Stimulated activated CD4-positive, alpha-beta T cell treated with anti-CD3 and anti-CD28 coated beads, Interleukin-4, amount 100 ng/mL, for 1 hour (primary cell): ENCODE measurements around the gene NLN.

Experiments
- DNase-seq: peaks from one replicate; pipeline ENCODE4 v3.0.0-alpha.2; 2020

Gene NLN

DNA sequence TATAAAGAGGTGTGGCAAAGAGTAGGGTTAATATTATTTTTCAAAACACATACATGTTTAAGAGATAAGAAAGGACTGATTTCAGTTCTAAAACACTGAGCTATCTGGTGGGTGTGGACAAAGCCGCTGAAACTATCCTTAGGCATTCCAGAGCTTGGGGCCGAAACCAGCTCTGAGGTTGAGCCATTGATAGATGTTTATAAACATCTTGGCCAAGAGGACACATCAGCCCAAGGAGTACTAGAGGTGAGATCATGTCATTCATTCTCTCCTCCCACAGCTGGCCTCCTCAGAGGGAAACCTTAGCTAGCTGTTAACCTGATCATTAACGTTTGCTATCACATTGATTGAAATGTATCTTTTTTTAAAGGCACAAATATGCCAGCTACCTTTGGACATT is 89.9 kb downstream of the NLN start:
- DNase-seq, result no peak

GRCh38 chr5:65812648-65813047 is 90.6 kb downstream of the NLN start:
- DNase-seq, result no peak

DNA sequence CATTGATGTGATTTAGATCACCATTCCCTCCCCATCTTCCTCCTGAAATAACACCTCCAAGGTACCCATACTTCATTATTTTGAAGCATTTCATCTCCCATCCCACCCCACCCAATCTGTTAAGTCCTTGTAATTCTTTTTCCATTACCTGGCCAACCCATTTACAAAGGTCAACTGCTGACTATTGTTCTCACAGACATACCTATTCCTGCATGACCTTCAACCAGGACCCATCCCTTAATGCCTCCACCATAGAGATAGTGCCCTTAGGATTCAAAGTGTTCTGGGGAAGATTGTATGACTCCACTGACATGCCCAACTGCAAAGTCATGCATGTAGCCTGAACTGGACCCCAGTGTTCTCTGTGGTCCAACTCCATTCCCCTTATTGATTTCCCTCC is 91.2 kb downstream of the NLN start:
- DNase-seq, result no peak

- DNase-seq, result no peak
Measured at GRCh38 chr5:65815161-65815560, 93.2 kb downstream of the NLN start.

GRCh38 chr5:65816729-65817128 is 94.7 kb downstream of the NLN start:
- no peak for DNase-seq

DNA sequence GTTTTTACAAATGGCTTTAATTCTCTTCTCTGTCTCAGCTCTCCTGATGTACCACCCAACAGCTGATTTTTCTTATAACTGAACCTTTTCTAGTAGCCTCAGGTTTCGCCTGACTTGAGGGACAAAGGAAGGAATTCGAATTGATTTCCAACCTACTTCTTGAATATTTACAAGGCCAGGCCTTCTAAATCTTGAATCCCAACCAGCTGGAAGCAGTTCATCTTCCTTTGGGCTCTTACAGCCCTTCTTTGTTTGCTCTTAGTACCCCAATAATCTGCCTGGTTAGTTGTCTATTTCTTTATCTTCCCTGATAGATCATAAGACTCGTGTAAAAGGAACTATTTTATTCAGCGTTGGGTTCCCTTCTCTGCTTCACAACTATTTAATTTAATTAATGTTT is 95.9 kb downstream of the NLN start:
- no peak for DNase-seq

DNA sequence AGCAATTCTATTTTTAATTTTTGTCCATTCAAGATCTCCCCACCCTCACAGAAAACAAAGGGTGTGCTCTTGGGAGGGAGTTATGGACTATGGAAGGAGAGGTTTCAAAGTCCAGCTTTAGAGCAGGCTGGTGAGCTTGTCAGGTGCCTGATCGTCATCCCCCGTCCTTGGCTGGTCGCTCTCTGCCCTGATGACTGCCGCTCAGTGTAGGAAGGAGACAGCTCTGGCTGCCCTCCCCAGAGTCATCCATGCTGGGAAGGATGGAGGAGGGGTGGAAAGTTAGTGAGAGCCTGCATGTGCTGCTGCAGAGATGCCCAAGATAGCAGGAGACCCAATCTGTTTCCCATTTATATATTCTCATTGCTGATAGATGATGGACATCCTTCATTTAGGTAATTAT is 96.6 kb downstream of the NLN start:
- no peak for DNase-seq

DNA sequence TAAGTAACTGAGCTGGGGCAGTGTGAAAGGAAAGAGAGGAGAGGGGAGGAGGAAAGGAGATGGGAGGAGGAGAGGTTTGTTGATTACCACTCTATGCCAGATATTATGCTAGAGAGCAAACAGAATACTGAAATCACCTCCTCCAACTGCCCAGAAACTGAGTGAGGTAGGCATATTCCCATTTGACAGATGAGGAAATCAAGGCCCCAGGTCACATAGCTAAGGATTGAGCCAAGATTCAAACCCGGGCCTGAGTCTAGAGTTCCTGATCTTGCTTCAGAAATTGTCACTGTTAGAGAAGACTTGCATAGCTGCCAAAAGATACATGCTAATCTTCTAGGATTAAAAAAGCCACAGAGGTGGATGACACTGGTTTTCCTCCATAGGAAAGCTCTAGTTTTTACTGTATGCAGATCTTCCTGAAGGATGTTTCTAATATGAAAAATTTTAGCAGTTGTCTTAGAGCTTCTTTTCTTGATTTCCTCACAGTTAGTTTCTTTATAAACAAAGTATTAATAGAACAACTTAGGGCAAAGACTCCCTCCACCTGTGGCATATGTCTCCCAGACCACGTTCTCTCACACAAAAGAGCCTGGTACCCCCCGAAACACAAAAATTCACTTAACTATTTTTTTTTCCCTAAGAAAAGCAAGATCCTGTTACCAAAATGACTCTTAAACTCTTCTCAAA is 97.4 kb downstream of the NLN start:
- no peak for DNase-seq

DNA sequence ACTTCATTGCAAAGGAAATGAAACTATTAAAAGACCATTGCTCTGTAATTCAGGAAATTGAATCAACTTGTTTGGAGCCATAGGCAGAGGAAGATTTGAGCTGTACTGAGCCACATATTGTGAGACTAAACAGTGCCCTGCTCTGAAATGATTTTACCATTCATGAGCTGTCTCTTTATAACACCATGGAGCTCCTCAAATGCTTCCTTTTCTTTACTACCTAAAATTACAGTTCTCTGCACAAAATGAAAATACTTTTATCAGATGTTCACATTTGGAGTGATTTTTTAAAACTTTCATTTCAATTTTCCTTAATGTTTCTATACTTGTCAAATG is 97.9 kb downstream of the NLN start:
- DNase-seq, result no peak

DNA sequence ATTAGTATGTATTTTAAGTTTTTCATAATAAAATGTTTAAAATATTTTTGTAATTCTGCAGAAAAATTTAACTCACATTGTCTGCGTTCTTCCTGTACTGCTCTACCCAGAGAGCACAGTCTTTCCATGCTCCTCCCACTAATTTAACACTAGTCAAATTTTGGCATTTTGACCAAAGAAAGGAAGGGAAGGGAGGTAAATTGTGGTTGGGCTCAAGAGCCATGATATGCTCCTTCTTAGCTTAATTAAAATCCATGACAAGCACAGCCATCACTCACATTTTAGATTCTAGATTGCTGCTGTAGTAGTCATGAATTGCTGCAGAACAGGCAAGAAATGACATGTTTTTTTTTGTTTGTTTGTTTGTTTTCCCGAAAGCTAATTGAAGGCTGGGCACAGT is 98.4 kb downstream of the NLN start:
- DNase-seq, result no peak

GRCh38 chr5:65821966-65822365 is 100.0 kb downstream of the NLN start:
- no peak for DNase-seq

DNA sequence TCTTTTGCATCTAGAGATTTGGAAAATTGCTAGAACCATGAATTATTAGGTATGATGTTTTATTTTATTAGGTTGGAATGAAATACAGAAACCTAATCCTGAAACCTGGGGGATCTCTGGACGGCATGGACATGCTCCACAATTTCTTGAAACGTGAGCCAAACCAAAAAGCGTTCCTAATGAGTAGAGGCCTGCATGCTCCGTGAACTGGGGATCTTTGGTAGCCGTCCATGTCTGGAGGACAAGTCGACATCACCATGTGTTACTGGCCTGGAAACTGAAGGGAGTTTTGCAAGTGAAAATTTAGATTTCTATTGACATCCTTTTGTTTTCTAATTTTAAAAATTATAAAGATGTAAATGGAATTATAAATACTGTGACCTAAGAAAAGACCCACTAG is 100.7 kb downstream of the NLN start:
- DNase-seq, result no peak

- no peak for DNase-seq
Measured at GRCh38 chr5:65823204-65823603, 101.2 kb downstream of the NLN start.

- DNase-seq, result no peak
Measured at GRCh38 chr5:65823845-65824445, 101.9 kb downstream of the NLN start.

DNA sequence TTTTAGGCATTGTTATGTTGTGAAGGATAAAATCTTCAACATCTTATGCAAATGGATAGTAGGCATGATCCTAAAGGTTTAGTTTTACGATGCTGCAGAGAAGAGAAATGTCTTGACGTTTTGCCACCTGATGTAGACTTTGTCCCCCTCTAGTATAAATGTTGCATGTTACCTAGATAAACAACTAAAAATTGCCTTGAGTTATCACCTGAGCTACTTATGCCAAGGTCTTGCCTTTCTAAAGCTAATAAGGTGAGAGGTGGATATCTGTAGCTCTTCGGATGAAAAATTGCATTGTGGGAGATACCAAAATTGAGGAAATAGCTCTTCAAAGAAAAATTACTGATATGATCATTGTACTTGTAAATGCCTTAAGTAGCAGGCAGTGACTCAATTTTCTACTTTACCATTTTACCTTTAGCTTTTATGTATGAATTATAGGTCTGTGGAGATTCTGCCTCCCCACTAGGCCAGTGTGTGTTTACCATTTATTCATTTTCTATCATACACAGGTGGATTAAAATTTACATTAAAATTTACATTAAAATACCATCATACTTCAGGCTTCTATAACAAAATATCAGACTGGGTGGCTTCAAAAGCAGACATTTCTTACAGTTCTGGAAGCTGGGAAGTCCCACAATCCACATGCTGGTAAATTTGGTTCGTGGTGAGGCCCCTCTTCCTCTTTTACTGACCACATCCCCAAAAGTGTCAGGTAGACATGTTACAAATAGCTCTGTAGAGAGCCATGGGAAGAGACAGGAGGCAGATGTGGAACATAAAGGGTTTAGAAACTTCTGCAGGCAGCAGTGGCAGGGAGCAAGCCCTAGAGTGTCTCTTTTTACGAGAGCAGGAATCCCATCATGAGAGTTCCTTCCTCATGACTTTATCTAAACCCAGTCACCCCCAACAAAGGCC is 103.7 kb downstream of the NLN start:
- DNase-seq, result no peak

- DNase-seq, result no peak
Measured at GRCh38 chr5:65828022-65828896, 106.3 kb downstream of the NLN start.

- DNase-seq, result no peak
Measured at GRCh38 chr5:65830856-65831255, 108.9 kb downstream of the NLN start.

GRCh38 chr5:65831276-65831675 is 109.3 kb downstream of the NLN start:
- DNase-seq, result no peak

GRCh38 chr5:65832152-65832551 is 110.1 kb downstream of the NLN start:
- no peak for DNase-seq

DNA sequence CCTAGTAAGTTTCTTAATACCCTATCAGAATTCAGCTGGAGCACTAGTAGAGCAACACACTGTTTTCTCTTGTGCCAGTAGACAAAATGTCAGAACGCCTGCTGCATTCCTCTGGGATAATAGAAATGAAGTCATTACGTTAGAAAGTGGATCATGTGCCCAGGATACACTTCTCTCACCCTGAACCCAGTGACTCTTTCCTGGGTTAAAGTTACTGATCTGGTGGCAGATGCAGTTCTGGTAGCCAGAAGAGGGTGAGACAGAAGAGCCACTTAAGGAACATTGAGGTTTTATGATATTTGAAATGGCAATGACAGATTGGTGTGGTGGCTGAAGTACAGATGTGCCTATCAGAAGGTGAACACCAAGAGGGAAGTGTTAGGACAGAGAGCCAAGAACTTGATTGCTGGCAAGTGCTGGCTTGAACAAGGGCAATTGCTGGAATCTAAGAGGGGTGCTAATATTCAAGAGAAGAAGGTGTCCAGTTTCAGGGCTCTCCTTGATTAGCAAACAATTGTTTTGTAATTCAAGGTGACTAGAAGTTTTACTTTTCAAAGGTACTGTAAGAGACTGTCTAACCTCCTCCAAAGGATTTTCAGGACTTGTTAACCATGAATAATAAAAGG is 110.7 kb downstream of the NLN start:
- DNase-seq, result no peak

- DNase-seq, result no peak
Measured at GRCh38 chr5:65833780-65834179, 111.8 kb downstream of the NLN start.

DNA sequence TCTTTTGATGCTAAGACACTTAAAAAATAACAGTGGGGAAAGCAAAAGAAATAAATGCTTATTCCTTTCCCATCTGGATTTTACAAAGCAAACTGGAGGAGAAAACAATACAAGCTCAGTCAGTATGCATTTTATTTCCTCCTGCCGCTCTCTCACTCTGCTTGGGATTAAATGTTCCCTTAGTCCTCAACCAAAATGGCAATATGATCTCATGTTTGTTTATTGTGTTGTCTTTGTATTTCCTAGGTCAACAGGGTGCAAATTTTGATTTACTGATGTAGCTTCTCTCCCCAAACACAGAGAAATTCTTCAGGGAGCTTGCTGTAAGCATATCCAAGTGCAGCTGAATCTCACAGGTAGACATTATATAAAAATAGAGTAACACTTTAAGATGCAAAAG is 112.3 kb downstream of the NLN start:
- no peak for DNase-seq

- DNase-seq, result no peak
Measured at GRCh38 chr5:65835191-65835590, 113.2 kb downstream of the NLN start.
